ENCODE data around the gene WDR45B.

The WDR45B gene

DNA sequence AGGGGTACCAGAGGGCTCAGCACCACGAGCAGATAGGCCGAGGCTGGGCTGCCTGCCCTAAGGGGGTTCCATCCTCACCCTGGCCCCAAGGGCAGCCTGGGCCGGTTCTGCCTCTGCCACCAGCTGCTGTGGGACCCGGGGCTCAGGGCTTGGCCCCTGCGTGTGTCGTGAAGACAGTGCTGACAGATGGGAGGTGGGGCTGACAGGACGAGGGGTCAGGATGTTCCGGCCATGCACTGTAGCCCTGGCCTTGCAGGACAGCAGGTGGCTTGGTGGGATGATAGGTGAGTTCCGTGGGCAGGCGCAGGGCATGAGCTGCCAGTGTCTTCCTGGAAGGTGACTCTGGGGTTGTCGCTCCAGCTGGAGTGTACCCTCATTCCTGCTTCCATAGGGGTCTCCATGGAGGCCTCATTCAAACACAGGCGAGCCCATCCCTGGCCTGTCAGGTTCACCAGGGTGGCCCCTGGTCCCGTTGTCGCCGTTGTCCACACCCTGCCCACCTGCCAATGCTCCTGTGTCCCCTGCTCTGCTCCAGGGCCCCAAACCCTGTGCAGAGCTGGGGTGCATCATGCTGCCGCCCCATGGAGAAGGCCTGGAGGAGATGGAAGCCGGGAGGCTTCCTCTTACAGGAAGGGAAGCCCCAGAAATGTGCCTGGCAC, 57.2 kb downstream of the WDR45B start:
- ATAC-seq (ENCODE audit: low read depth), result no peak

DNA sequence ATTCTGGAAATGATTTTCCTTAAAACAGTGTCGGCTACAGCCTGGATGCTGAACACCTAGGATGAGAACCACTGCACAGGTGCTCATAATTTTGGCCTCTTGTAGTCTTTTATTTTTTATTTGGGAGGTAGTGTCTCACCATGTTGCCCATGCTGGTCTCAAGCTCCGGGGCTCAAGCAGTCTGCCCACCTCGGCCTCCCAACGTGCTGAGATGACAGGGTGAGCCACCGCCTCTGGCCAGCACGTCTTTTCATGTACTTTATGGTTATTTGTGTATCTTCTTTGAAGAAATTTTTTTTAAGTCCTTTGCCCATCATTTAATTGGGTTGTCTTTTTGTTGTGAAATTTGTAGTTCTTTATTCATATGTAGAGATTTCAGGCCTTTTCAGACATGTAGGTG, 58.0 kb downstream of the WDR45B start:
- no peak for DNase-seq (ENCODE audit: low spot score)
- Histone ChIP-seq H3K9me3 (ENCODE audit: severe bottlenecking) (no peaks in the 10 kb centered on the region), H3K27me3 (ENCODE audit: insufficient read depth, poor library complexity, severe bottlenecking) (no peaks in the 10 kb centered on the region), H3K36me3 (ENCODE audit: low read depth) (peaks cover 52% of the 10 kb centered on the region), H3K4me1 (ENCODE audit: insufficient read depth, poor library complexity, severe bottlenecking) (peaks cover 10% of the 10 kb centered on the region), H3K27ac (ENCODE audit: poor library complexity, severe bottlenecking) (no peak overlapping the region), H3K4me3 (ENCODE audit: severe bottlenecking) (no peak overlapping the region)
- TF ChIP-seq, protein P1, sequence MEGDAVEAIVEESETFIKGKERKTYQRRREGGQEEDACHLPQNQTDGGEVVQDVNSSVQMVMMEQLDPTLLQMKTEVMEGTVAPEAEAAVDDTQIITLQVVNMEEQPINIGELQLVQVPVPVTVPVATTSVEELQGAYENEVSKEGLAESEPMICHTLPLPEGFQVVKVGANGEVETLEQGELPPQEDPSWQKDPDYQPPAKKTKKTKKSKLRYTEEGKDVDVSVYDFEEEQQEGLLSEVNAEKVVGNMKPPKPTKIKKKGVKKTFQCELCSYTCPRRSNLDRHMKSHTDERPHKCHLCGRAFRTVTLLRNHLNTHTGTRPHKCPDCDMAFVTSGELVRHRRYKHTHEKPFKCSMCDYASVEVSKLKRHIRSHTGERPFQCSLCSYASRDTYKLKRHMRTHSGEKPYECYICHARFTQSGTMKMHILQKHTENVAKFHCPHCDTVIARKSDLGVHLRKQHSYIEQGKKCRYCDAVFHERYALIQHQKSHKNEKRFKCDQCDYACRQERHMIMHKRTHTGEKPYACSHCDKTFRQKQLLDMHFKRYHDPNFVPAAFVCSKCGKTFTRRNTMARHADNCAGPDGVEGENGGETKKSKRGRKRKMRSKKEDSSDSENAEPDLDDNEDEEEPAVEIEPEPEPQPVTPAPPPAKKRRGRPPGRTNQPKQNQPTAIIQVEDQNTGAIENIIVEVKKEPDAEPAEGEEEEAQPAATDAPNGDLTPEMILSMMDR (IDR thresholded peaks at IDR 0.05; ENCODE audit: poor library complexity, severe bottlenecking), result no peak
- no peak for ATAC-seq (ENCODE audit: low read depth)

More for the DNA sequence above, 57.2 kb downstream of the WDR45B start:
- H3K9me3 ChIP-seq (ENCODE audit: severe bottlenecking), result no peaks in the 10 kb centered on the region
- no peak overlapping the region for H3K4me3 ChIP-seq (ENCODE audit: severe bottlenecking)
- peaks cover 52% of the 10 kb centered on the region for H3K36me3 ChIP-seq (ENCODE audit: low read depth)
- TF ChIP-seq, protein P1 (IDR thresholded peaks at IDR 0.05; ENCODE audit: poor library complexity, severe bottlenecking), result no peak
- H3K27me3 ChIP-seq (ENCODE audit: insufficient read depth, poor library complexity, severe bottlenecking), result no peaks in the 10 kb centered on the region
- peaks cover 10% of the 10 kb centered on the region for H3K4me1 ChIP-seq (ENCODE audit: insufficient read depth, poor library complexity, severe bottlenecking)
- peak overlapping the region; percentile 88 for H3K27ac ChIP-seq (ENCODE audit: poor library complexity, severe bottlenecking)
- no peak for DNase-seq (ENCODE audit: low spot score)

DNA sequence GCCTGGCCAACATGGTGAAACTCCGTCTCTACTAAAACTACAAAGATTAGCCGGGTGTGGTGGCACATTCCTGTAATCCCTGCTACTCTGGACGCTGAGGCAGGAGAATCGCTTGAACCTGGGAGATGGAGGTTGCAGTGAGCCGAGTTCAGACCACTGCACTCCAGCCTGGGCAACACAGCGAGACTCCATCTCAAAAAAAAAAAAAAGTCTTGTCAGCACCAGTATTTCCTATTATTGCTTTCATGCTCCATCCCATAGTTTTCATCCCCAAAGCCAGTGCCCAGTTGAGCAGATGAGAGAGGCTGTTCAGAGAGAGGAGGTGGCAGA, 58.4 kb downstream of the WDR45B start:
- Histone ChIP-seq H3K27ac (ENCODE audit: poor library complexity, severe bottlenecking) (no peak overlapping the region), H3K9me3 (ENCODE audit: severe bottlenecking) (no peaks in the 10 kb centered on the region), H3K27me3 (ENCODE audit: insufficient read depth, poor library complexity, severe bottlenecking) (no peaks in the 10 kb centered on the region), H3K36me3 (ENCODE audit: low read depth) (peaks cover 52% of the 10 kb centered on the region), H3K4me3 (ENCODE audit: severe bottlenecking) (no peak overlapping the region), H3K4me1 (ENCODE audit: insufficient read depth, poor library complexity, severe bottlenecking) (peaks cover 10% of the 10 kb centered on the region)
- DNase-seq (ENCODE audit: low spot score), result no peak
- TF ChIP-seq, protein P1 (IDR thresholded peaks at IDR 0.05; ENCODE audit: poor library complexity, severe bottlenecking), result no peak
- no peak for ATAC-seq (ENCODE audit: low read depth)

DNA sequence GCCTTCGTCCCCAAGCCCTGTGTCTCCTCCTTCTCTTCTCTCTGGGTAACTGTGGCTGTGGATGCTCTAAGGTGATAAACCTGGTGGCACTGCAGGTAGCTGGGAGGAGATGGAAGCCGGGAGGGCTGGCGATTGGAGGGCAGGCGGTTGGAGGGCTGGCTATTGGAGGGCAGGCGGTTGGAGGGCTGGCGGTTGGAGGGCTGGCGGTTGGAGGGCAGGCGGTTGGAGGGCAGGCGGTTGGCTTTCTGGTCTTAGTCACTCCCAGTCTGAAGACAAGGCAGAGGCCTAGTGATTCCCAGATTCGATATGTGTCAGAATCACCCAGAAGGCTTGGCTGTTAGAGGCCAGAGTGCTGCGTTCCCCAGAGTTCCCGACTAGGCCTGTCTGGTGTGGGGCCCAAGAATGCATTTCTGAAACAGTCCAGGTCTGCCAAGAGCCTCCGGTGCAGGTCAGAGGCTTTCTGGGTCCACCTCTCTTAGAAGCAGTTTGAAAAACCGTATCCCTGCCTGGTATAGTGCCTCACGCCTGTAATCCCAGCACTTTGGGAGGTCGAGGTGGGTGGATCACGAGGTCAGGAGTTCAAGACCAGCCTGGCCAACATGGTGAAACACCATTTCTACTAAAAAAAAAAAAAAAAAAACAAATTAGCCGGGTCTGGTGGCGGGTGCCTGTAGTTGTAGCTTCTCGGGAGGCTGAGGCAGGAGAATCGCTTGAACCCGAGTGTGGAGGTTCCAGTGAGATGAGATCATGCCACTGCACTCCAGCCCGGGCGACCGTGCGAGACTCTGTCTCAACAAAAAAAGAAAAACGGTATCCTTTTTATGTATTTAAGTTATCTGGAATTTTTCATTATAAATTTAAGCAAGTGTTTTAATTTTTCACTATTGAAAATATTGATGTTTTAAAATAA, 59.7 kb downstream of the WDR45B start:
- no peaks in the 10 kb centered on the region for H3K27me3 ChIP-seq (ENCODE audit: insufficient read depth, poor library complexity, severe bottlenecking)
- ATAC-seq (ENCODE audit: low read depth), result no peak
- H3K4me1 ChIP-seq (ENCODE audit: insufficient read depth, poor library complexity, severe bottlenecking), result peaks cover 6% of the 10 kb centered on the region
- no peak for DNase-seq (ENCODE audit: low spot score)
- no peaks in the 10 kb centered on the region for H3K9me3 ChIP-seq (ENCODE audit: severe bottlenecking)
- TF ChIP-seq, protein P1 (IDR thresholded peaks at IDR 0.05; ENCODE audit: poor library complexity, severe bottlenecking), result no peak
- H3K27ac ChIP-seq (ENCODE audit: poor library complexity, severe bottlenecking), result no peak overlapping the region
- H3K36me3 ChIP-seq (ENCODE audit: low read depth), result peaks cover 55% of the 10 kb centered on the region
- H3K4me3 ChIP-seq (ENCODE audit: severe bottlenecking), result no peak overlapping the region
